RWPE1 (cell line): ENCODE data around the gene TTBK1.
A peak's percentile ranks its signal among the peaks of the same experiment; 100 is the strongest.

Source experiments
- CTCF ChIA-PET: fragments of 350-600 bp; sonication (Branson Sonifier 250); formaldehyde crosslinking; extraction: SDS; loops from one replicate; lab custom pipeline; 2021; lab: Yijun Ruan, JAX
- POLR2A ChIA-PET: fragments of 400-600 bp; formaldehyde crosslinking; extraction: SDS; loops from one replicate; lab custom pipeline; 2020; ENCODE audit warnings: antibody characterized with exemption; ENCODE audit not compliant: low non-redundant PET; lab: Yijun Ruan, JAX
- DNase-seq: peaks from one replicate; pipeline ENCODE4 v3.0.0; 2012; ENCODE audit warnings: low spot score
- H3K27ac ChIP-seq: fragments of 450-650 bp; 2 replicates; pipeline ENCODE4 v1.5.1; 2017
- TF ChIP-seq, protein P1 (sequence below): fragments of 450-650 bp; conservative IDR thresholded peaks from 2 replicates; pipeline ENCODE4 v1.5.1; 2017; ENCODE audit warnings: low read depth, mild to moderate bottlenecking

TTBK1 gene

DNA sequence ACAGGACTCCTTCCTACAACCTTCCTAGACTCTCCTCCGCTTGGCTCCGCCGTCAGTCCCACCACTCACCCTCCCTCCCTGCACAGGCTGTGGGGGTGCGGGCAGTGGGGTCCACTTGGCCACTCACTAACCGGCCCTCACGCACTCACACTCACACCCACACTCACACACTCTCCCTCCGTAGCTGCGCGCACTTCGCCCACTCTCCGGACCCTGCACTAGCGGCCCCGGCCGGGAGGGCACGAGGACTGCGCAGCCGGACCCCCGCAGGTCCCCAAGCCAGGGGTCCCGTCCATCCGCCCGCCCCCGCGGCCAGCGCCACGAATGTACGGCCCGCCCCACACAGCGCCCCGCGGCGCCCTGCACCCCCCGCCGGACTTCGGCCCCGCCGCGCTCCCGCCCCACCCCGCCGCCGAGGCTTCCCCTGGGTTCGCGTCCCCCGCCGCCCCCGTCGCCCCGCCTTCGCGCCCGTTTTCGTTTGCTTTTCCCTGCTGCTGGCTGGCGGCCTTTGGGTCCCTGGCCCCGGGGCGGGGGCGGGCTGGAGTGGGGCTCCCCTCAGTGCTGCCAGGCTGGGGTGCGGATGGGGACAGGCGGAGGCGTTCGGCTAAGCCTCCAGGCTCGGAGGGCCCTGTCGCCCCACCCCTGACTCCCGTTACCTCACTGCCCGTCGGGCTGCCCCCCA lies 31.8 kb downstream of the TTBK1 start:
- TF ChIP-seq, protein P1, sequence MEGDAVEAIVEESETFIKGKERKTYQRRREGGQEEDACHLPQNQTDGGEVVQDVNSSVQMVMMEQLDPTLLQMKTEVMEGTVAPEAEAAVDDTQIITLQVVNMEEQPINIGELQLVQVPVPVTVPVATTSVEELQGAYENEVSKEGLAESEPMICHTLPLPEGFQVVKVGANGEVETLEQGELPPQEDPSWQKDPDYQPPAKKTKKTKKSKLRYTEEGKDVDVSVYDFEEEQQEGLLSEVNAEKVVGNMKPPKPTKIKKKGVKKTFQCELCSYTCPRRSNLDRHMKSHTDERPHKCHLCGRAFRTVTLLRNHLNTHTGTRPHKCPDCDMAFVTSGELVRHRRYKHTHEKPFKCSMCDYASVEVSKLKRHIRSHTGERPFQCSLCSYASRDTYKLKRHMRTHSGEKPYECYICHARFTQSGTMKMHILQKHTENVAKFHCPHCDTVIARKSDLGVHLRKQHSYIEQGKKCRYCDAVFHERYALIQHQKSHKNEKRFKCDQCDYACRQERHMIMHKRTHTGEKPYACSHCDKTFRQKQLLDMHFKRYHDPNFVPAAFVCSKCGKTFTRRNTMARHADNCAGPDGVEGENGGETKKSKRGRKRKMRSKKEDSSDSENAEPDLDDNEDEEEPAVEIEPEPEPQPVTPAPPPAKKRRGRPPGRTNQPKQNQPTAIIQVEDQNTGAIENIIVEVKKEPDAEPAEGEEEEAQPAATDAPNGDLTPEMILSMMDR = no peak
- POLR2A ChIA-PET = no interaction called here
- no peak for DNase-seq
- H3K27ac ChIP-seq = no peak overlapping the region
- CTCF ChIA-PET = interaction anchor here (0.7 kb wide), 1 partner anchor 21 kb away, joined by 3 read pairs; no protein-coding TSS in a partner anchor

DNA sequence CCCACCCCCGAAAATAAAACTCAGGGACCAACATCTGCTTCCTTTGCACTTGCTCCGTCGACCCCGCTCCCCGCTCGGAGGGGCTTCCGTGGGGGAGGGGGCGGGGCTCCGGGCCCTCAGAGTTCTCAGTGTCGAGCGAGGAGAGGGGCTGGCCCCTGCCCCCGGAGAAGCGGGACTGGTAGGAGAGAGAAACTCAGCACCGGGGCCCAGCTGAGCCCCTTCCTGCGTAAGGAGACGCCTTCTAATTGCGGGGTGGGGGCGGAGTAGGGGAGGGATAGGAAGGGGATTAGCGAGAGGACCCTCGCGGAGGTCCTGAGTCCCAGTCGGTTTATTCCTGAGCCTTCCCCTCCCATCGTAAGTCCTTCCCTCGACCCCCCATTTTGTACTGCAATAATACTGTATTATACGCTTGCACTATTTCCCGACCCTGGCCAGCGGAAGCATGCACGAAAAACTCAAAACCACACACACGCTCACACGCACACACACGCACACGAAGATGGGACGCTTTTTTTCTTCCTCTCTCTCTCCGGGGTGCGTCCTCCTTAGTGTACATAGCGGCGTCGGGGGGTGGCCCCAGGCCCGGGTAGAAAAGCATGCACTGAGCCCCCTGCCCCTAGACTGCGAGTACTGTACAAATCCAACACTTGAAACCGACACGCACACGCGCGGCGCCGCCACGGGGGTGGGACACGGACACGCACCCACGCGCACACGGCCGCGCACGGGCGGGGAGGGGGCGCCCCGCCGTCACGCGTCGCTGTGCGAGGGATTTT lies 32.7 kb downstream of the TTBK1 start:
- CTCF ChIA-PET = interaction anchor here (0.5 to 0.7 kb wide), 2 partner anchors 13 to 20 kb away, joined by 3 read pairs; no protein-coding TSS in a partner anchor
- no peak overlapping the region for H3K27ac ChIP-seq
- TF ChIP-seq, protein P1 = no peak
- DNase-seq = no peak
- POLR2A ChIA-PET = no interaction called here

DNA sequence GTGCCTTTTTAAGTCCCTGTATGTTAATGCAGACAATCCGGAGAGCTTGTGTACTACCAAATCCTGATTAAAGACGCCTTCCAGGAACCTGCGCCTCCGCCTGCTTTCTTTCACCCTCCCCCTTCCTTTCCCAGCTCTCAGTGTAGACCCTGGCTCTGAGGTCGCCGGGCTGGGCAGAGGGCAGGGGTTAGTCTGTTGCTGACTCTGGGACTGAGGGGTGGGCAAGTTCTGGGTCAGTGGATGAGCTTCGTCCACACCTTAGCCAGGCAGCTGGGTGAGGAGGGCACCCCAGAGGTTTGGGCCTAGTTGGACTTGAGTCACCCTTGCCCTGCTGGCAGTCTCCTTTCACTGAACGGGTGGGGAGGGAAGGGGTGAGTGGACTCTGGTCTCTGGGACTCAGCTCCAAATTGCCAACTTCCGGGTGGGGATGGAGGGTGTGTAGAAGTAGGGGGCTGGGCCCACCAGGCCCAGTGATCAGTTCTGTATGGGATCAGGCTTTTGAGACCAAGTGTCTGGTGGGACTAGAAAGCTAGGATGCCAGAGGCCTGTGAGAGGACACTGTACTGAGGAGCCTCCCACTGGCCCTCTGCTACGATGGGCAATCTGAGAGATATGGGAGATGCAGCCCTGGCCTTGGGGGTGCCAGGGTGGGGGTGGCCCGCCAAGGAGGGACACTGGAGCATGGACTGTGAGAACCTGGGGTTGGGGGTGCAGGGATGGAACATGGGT lies 33.5 kb downstream of the TTBK1 start:
- POLR2A ChIA-PET = no interaction called here
- CTCF ChIA-PET = interaction anchor here (0.5 kb wide), 1 partner anchor 14 kb away, joined by 3 read pairs; no protein-coding TSS in a partner anchor
- TF ChIP-seq, protein P1 = no peak
- no peak overlapping the region for H3K27ac ChIP-seq
- no peak for DNase-seq

DNA sequence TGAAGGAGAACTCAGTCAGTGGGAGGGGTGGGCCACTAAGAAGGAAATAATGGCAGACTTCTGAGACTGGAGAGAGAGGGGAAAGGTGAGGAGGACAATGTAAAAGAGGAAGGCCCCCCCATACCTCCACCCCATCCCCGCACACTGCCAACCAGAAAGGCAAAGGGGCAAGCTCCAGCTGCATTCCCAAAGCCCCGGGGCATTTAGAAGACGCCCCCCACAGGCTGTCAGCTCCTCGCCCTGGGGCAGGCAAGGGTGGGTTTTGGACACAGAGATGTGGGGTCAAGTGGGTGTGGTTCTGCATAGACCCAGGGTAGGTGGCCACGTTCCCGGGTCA lies 34.0 kb downstream of the TTBK1 start:
- DNase-seq = no peak
- H3K27ac ChIP-seq = no peak overlapping the region
- CTCF ChIA-PET = no interaction called here
- POLR2A ChIA-PET = no interaction called here
- TF ChIP-seq, protein P1 = no peak

DNA sequence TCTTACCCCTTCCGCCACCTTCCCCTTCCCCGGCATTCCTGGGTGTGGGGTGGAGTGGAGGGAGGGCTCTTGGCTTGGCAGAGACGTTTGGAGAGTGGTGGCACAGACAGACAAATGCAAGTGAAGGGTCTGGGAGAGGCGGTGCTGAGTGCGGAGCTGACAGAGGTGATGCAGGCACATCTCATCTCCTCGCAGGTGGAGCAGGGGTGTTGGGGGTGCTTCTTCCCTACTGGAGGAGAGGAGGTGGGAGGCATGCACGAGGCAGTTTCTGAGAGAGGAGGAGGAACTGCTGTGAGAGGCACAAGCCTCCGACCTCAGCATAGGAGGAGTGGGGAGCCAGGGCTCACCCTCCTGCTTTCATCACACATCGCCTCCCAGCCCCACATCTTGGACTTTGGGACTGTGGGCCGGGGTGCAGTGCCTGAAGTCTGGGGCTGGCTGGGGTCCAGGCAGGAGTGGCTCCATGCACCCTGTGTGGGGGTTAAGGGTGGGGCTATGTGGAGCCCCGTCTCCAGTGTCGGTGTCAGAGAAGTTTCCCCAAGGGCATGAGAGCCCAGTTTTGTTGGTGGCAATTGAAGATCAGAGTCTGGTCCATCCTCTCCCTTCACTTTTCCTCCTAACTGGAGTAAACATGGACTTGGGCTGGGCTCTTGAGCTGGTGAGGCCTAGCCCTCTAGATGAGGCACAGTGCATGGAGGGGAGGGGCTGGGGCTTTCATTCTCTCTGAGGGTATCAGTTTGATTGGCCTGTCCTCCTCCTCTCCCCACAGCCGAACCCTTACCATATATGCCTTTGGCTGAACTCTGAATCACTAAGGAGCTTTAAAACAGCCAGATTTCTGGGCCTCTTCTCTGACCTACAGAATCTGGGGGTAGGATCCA lies 34.6 kb downstream of the TTBK1 start:
- peak overlapping the region; percentile 36; the same call in 1 of the 2 replicates for H3K27ac ChIP-seq
- CTCF ChIA-PET = no interaction called here
- POLR2A ChIA-PET = no interaction called here
- TF ChIP-seq, protein P1 = no peak
- no peak for DNase-seq
